Measurements from ENCODE around the gene PNMA6E.

- TF ChIP-seq CTCF (IDR thresholded peaks at IDR 0.05) (no peak), POLR2A (IDR thresholded peaks at IDR 0.05) (no peak)
These were observed 25.1 kb upstream of the PNMA6E start for GRCh38 chrX:153426204-153426603.
